HUDEP-2 (cell line): ENCODE measurements around the gene CBX3.
"Not testable (repeated sequence)": the region's sequence is repeated elsewhere in the genome, so short reads cannot be mapped to it uniquely, and the experiment has no call there.

ENCODE experiments used
- DNase-seq, 76 experiments: peaks; one replicate each; lab custom pipeline; 2025; ENCODE audit not compliant: unreplicated experiment in 76 of 76; lab: John Stamatoyannopoulos, UW

The CBX3 gene

DNA sequence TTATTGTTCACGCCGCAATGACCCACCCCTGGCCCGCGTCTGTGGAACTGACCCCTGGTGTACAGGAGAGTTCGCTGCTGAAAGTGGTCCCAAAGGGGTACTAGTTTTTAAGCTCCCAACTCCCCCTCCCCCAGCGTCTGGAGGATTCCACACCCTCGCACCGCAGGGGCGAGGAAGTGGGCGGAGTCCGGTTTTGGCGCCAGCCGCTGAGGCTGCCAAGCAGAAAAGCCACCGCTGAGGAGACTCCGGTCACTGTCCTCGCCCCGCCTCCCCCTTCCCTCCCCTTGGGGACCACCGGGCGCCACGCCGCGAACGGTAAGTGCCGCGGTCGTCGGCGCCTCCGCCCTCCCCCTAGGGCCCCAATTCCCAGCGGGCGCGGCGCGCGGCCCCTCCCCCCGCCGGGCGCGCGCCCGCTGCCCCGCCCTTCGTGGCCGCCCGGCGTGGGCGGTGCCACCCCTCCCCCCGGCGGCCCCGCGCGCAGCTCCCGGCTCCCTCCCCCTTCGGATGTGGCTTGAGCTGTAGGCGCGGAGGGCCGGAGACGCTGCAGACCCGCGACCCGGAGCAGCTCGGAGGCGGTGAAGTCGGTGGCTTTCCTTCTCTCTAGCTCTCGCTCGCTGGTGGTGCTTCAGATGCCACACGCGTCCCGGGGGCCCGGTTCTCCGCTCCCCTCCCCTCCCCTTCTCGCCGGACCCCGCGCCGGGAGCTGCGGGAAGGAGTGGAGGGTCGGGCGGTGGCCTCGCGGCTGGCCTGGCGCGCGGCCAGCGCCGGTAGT, at the start of gene CBX3:
TSS of gene CBX3 (plus strand) at position 499 of the 772 bp plus-strand sequence. CDS start 1,254 bp downstream, outside the sequence.
- peak; percentile 47 to 97 (median 90) for DNase-seq

DNA sequence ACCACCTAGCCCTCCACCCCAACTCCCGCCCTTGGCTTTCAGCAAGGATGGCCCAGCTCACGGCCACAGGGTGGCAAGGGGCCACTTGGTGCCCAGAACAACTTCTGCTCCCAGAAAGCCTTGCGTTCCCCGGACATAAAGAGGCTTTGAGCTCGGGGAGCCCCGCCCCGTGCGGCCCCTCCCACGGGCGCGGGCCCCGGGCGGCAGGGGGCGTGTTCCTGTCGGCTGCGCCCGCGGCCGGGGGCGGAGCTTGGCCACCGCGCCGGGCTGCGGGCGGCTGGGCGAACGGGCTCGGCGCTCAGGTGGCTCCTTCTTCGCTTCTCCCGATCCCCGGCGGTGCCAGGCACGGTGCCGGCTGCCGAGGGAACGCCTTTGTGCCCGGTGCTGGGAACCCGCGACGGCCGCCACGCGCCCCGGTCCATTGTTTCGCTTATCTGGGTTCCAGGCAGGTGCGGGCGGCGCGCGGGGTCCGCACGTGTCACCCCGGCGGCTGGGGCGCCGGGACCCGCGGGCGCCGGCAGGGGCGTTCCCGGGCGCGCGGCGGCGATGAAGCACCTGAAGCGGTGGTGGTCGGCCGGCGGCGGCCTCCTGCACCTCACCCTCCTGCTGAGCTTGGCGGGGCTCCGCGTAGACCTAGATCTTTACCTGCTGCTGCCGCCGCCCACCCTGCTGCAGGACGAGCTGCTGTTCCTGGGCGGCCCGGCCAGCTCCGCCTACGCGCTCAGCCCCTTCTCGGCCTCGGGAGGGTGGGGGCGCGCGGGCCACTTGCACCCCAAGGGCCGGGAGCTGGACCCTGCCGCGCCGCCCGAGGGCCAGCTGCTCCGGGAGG, 49.4 kb upstream of the CBX3 start, which contains the start of gene NFE2L3:
TSS of gene NFE2L3 (plus strand) at position 246 of the 829 bp plus-strand sequence. CDS start at position 547, 301 bp downstream.
- peak in 72 of 76 experiments; percentile 3 to 89 (median 68) for DNase-seq

DNA sequence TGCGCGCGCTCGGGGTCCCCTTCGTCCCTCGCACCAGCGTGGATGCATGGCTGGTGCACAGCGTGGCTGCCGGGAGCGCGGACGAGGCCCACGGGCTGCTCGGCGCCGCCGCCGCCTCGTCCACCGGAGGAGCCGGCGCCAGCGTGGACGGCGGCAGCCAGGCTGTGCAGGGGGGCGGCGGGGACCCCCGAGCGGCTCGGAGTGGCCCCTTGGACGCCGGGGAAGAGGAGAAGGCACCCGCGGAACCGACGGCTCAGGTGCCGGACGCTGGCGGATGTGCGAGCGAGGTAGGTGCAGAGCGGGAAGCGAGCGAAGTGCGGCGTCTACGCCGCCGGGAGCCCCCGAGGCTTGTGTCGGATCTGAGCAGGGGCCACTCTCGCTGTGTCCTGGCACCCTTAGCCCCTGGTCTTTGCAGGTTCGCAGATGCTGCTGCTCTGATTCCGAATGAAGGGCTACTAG, 48.7 kb upstream of the CBX3 start:
- not testable (repeated sequence) for DNase-seq

DNA sequence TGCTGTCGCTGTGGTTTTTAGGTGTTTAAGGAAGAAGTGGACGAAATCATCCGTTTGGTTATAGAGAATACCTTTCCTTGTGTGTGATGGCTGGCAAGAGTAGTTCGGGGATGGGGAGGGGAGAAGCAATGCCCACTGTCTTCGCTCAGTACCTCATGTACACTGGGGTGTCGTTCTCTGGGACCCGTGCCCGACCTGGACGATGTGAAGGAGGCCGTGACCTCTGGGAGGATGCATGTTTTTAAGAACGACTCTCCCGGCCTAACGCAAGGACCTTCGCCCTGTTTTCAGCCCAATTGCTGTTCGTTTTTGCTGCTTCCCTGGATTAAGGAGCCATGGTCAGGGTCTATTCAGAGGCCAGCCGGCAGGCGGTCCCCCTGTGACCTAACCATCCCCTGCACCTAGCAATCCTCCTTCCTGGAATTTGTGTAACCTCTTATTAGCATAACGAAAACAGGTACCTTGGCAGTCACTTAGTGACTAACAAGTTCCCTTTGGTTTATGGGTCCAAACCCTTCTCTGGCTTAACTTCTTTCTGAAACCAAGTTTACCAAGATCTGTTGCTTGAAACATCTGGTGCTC, 48.2 kb upstream of the CBX3 start:
- DNase-seq: no peak

DNA sequence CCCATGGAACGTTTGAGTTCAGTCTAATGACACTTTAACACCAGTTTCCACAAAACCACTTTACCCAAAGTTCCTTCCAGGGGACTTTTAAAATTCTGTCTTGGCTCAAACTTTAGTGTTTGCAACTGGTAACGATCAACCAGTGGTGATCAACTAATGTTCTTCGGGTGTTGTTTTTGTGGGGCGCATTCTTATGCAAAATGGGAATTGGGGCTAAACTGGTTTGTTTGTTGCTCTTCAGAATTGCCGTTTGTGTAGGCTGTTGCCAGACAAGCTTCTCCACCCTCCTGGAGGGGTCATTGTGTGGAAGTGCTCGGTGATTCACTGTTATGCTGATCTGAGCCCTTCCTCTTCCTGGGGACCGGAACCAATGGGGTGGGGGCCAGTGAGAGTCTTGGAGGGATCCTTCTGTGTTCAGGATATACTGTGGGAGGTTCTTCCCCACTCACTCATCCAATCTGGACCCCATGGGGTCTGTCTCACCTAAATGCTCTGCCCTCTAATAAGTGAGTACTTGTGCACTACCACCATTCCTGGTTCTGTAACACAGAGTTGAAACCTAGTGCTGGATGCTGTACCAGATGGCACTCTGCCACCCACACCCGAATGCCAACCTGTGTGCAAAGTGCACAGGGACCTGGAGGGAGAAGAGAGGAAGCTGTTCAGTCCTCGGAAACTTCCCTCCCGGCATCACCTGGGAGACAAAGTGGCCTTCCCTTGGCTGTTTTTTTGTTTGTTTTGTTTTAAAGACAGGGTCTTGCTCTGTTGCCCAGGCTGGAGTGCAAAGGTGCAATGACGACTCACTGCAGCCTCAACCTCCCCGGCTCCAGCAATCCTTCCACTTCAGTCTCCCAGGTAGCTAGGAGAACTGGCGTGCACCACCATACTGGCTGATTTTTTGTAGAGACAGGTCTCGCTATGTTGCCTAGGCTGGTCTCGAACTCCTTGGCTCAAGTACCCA, 47.4 kb upstream of the CBX3 start:
- no peak for DNase-seq

DNA sequence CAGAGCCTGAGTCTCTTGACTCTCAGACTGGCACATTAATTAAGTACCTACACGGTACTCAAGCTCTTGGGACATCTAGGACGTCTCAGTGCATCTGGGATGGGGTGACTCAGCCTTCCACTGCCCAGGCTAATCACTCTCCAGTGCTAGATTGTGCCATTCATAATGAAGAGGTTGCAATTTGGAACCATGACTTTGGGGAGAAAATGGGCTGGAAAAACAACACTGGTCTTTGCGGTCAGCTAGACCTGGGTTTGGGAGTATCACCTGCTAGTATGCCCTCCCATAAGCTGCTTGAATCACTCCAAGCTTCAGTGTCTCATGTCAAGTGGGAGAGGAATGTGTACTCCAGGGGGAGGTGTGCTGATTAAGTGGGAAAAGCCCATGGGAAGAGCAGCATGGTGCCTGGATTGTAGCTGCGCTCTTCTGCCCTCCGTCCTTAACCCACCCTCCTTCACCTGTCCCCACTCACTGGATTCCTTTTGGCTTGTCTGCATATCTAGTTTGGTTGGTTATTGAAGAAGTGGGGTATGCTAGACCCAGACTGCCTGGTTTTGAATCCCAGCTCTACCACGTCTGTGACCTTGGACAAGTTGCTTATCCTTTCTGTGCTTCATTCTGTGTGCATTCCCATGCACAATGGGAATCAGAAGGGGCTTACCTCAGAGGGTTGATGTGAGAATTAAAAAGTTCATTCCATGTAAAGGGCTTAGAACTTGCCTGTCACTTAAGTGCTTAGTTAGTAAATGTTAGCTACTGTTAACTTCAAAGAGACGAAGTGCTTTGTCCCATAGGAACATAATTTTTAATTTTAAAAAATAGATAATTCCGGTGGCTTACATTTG, 45.8 kb upstream of the CBX3 start:
- DNase-seq: no peak

DNA sequence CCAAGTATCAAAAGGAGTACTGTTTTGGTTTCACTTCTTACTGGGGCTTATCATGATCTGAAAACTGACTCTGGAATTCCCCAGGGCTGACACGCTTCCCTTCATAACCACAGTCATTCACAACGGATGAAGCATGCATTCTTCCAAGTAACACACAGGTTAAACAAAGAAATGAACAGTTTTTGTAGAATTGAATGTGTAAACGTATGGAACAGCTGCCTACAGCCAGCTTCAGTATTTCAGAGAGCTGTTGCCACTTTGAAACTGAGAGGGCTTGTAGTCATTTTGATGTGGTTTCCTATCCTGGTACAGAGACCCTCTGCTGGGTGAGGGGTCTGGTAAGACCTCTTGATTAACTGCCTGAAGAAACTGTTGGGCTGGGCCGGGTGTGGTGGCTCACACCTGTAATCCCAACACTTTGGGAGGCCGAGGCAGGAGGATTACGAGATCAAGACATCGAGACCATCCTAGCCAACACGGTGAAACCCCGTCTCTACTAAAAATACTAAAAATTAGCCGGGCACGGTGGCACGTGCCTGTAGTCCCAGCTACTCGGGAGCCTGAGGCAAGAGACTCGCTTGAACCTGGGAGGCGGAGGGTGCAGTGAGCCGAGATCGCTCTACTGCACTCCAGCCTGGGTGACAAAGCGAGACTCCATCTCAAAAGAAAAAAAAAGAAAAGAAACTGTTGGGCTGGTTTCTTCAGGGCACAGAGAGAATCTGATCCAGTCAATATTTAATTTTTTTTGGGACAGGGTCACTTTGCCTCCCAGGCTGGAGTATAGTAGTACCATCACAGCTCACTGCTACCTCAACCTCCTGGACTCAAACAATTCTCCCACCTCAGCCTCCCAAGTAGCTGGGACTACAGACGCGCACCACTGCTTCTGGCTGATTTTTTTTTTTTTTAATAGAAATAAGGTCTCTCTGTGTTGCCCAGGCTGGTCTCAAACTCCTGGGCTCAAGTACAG, 44.8 kb upstream of the CBX3 start:
- DNase-seq: no peak

DNA sequence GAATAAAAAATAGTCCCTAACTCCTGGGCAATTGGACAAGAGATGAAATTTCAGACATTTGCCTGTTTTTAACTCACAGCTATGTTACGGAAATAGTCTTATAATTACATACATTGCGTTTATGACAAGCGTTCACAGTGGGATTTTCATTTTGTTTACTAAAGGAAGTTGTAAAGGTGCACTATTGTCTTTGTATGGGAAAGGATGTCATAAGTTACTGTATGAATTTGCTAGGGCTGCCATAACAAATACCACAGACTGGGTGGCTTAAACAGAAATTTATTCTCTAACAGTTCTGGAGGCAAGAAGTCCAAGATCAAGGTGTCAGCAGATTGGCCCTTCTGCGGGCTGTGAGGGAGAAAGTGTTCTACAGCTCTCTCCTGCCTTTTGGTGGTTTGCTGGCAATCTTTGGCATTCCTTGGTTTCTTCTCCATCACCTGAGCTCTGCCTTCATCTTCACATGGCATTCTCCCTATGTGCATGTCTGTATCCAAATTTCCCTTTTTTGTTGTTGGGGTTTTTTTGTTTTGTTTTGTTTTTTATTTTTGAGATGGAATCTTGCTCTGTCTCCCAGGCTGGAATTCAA, 43.9 kb upstream of the CBX3 start:
- no peak for DNase-seq

DNA sequence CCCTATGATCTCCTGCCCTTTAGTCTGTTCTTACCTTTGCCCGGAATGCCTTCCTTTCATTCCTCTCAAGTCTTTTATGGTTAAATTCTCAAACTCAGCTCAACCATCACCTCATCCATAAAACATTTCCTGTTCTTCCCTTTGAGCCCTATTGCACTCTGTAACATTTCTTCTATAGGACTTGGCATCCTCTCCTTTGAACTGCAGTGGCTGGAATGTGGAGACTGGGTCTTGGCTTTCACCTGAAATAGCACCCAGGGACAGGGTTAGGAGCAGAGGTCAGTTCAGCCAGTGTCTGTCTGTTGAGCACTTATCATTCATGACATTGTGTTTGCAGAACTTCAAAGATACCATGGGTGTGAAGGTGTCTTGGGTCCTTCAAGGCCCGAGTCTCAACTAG, 42.3 kb upstream of the CBX3 start:
- DNase-seq: peak in 1 of 76 experiments; percentile 23

DNA sequence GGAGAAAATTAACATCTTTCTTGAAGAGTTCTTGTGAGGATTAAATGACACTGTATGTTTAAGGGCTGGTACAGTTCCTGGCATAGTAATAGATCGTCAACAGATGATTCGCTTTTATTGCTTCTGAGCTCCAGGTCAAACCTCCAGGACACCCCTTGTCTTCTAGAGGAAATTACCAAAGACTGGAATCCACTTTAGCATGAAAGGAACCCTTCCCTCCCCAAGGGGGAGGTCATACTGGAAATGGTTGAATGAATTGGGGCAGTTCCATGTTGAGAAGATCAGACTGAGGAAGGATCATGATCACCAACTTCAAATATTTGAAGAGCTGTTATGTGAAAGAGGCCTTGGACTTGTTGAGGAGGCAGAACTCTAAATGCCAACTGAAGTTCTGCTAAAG, 40.6 kb upstream of the CBX3 start:
- no peak for DNase-seq

DNA sequence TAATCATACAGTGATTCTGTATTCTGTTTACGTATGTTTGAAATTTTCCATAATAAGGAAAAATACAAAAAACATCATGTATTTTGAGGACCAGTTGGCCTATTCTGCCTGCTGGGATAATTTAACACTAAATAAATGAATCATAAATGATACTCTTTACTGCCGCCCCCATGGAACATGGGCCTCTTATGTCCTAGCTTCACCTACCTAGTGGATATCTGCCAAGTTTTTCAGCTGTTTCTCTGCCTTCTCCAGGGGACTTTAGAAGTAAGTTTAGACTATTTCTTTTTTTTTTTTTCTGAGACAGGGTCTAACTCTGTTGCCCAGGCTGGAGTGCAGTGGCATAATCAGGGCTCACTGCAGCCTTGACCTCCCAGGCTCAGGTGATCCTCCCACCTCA, 39.1 kb upstream of the CBX3 start:
- DNase-seq: no peak

DNA sequence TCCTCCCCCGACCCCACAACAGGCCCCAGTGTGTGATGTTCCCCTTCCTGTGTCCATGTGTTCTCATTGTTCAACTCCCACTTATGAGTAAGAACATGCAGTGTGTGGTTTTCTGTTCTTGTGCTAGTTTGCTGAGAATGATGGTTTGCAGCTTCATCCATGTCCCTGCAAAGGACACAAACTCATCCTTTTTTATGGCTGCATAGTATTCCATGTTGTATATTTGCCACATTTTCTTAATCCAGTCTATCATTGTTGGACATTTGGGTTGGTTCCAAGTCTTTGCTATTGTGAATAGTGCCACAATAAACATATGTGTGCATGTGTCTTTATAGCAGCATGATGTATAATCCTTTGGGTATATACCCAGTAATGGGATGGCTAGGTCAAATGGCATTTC, 37.7 kb upstream of the CBX3 start:
- DNase-seq: not testable (repeated sequence)

DNA sequence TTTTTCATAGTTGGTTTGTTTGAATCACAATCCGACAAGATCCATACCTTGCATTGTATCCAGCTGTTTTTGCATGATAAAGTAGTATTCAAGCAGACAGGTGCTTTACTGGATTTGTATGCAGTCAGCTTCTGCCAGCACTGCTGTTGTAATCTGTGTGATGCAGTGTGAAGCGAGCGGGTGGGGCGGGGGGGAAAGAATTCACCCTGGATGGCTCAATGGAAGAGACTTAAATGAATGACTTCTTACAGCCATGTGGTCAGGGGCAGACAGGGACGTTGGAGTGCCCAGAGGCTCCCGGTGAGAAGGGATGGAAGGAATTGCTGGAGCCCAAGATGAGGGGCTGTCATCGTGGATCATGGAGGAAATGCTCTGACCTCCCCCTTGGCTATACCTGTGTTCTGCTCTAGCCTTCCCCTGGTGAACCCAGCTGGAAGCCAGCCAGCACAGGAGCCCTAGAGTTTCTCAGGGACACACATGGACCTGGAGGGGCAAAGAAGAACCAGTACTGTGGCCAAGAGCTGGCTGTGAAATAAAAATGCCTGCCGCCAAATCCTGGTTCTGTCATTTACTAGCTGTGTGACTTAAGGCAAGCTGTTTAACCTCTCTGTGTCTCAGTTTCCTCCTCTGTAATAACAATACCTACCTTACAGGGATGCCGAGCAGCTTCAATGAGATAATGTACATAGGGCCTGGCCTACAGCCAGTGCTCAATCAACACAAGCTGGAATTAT, 35.4 kb upstream of the CBX3 start:
- DNase-seq: no peak

DNA sequence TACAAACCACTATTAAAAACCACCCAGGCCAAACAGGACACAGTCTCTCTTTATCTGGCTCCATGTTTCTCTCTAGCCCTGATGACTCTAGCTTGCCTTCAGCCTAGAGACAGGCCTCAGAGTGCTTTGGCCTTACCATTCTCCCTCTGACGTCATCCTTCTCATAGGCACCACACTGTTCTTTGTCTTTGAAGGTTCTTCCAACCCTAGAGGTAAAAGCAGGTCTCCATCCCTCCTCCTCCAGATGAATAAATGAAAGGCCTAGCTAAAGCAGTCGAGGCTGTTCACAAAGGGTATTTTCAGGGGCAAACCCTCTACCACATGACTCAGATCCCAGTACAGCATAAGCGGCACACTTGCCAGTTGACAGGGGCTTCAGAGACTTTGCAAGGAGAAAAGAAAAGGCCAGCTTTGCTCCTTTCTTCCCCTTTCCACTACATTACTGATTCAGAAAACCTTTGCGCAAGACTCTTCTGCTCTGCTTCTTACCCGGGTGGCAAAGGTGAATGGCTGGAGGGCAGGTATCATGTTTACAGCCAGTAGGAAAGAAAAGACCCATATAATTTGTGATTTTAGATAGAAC, 34.8 kb upstream of the CBX3 start:
- DNase-seq: no peak

DNA sequence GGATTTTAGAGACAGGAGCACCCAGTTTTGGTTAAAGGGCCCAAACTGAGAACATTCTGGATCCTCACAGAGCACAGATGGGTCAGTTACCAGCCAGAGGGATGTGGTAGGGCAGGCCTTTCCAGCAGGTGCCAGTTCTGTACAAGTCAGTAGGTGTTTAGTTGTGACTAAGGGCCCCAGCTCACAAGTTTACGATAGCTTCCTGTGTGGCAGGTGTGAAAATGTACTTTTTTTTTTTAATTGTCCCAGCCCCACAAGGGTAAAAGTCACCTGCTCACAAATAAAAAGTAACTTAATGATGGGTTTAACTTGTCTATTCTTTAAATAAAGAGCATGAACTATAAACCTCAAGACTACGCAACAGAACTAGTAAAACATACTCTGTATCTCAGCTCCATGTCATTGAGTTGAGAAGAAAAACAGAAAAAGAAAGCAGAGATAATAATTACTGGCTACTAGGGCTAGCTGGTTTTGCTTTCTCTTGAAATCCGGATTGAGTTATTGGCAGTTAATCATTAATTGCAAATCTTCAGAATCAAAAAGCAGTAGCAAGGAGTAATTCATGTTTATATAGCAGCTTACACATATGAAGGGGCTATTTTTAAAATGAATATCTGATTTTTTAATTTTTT, 34.1 kb upstream of the CBX3 start:
- DNase-seq: no peak

DNA sequence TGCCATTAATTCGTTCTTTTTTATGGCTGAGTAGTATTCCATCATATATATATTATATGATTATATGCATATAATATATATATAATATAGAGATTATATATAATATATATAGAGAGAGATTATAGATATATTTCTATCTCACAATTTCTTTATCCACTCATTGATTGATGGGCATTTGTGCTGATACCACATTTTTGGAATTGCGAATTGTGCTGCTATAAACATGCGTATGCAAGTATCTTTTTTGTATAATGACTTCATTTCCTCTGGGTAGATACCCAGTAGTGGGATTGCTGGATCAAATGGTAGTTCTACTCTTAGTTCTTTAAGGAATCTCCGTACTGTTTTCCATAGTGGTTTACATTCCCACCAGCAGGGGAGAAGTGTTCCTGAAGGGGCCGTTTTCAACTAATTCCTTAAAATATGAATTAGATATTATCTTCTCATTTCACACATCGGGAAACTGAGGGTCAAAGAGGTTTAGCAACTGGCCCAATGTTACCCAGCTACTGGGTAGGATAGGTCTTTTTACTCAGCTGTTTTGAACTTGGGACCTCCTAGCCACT, 33.0 kb upstream of the CBX3 start:
- no peak for DNase-seq
